ENCODE data around the gene ZNF740. TPM values are rescaled to one million over a fixed set of nuclear protein-coding genes. Genes with fewer than 3 reads are reported as not detected.

ZNF740 gene
- total and polyA plus RNA-seq, 7 experiments from 2014 or later, result 3.6 to 135 (median 45.6) TPM

DNA sequence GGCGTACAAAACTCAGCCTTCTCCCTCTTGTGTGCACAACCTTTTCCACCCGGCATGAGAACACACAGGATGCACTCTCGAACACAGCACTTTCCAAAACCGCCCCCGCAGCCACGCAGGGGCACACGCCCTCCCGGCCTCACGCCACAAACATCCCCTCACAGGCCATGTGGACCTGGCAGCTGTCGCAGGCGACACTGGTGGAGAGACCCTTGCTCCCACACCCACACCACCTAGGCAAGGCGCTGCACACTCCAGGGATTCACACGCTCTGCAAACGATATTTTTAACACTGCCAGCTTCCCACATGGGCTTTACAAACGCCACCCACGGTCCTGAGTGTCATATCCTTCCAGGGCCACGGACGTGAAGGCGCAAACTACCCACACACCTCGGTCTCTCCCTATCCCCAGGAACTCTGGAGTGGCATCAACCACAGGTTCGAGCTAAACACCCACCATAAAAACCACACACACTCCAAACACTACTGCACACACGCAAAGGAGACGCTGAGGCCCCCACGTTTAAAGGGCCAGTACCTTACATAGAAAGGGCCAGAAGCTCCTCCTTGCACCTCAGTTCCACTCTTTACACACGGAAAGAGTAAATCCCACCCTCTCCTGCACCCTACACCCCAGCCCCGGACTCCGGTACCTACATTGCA, 38.9 kb downstream of the ZNF740 start:
- peaks cover 53 to 55% of the 10 kb centered on the region in 2 donors for H3K4me1 ChIP-seq (ENCODE audit: control insufficient read depth in 2 of 2, insufficient read depth in 2 of 2, low read length in 2 of 2)
- Mint-ChIP-seq H3K27me3 (no peaks in the 10 kb centered on the region), H3K4me3 (peak overlapping the region; percentile 94 to 100 (median 98)), H3K36me3 (peaks cover 0 to 28% (median 5%) of the 10 kb centered on the region in 5 donors), H3K4me1 (peaks cover 51 to 80% (median 72%) of the 10 kb centered on the region in 7 donors), H3K9me3 (peaks cover 0 to 6% (median 0%) of the 10 kb centered on the region in 11 donors), H3K27ac (peak overlapping the region; percentile 84 to 98 (median 92))
- CTCF ChIA-PET, result interaction anchor here (0.6 to 14.6 kb wide), 14 partner anchors 8 to 282 kb away, joined by 3 to 159 read pairs (median 3); partner anchors contain the start of genes CSAD, ESPL1, MYG1 and TARBP2
- ATAC-seq, result peak; percentile 12
- H3K9me3 ChIP-seq (ENCODE audit: control insufficient read depth in 2 of 3, low read length in 3 of 3), result no peaks in the 10 kb centered on the region
- H3K27ac ChIP-seq (ENCODE audit: low read depth, low read length), result peak overlapping the region; percentile 78
- peak overlapping the region; percentile 95 for H3K4me3 ChIP-seq (ENCODE audit: low read length)
- intact Hi-C loops (cut with micrococcal nuclease), result loop anchor here in 1 of 2 donors (1.0 kb wide), 1 partner anchor 12 kb away; the partner anchor contains the start of gene ITGB7
- POLR2A ChIA-PET, result interaction anchor here (0.8 to 8.6 kb wide), 24 partner anchors 8 to 282 kb away, joined by 3 to 103 read pairs (median 6); partner anchors contain the start of genes CSAD, ESPL1, ITGB7 and MYG1
- H3K36me3 ChIP-seq (ENCODE audit: control insufficient read depth in 2 of 3, insufficient read depth in 3 of 3, low read length in 3 of 3), result peaks cover 0 to 22% (median 0%) of the 10 kb centered on the region in 3 experiments
- no peaks in the 10 kb centered on the region for H3K27me3 ChIP-seq (ENCODE audit: control insufficient read depth in 2 of 2, insufficient read depth in 2 of 2, low read length in 2 of 2)
- peak in 6 of 9 donors; percentile 45 to 82 (median 51) for DNase-seq

DNA sequence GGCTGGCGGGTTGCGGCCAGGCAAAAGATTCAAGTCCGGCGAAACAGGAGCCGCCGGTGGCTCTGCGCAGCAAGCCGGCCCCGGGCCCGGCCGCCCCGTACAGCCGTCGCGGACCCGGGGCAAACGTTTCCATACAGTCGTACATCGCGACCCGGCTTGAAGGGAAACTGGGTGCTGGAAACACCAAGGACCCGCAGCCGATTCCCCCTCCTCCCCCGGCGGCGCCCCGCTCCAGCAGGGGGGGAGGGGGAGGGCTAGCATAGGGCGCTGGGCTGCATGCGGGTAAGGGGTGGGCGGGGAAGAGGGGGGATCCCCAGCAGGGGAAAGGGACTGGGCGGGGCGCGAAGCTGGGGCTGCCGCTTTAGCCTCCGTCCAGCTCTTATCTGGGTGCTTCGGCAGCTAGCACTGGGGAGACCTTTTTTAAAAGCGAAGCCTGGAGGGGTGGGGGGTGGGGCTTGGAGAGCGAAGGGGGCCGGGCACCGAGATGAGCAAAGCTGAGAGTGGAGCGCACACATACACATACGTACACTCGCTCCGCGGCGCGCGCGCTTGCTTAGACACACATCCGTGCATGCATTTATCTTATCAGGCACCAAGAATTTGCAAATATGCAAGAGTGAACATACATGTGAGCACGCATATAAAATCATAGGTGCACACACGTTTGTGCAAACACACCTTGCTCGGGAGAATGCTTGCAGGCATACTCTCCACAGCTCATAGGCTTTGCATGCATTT, 39.6 kb downstream of the ZNF740 start:
- H3K27me3 Mint-ChIP-seq, result no peaks in the 10 kb centered on the region
- peak overlapping the region; percentile 94 to 100 (median 98) for H3K4me3 Mint-ChIP-seq
- CTCF ChIA-PET, result interaction anchor here (0.9 to 14.6 kb wide), 11 partner anchors 9 to 94 kb away, joined by 3 to 159 read pairs (median 3); partner anchors contain the start of genes ESPL1 and MYG1
- H3K9me3 Mint-ChIP-seq, result peaks cover 0 to 6% (median 0%) of the 10 kb centered on the region in 11 donors
- POLR2A ChIA-PET, result interaction anchor here (0.8 to 8.6 kb wide), 23 partner anchors 8 to 281 kb away, joined by 3 to 103 read pairs (median 7); partner anchors contain the start of genes CSAD, ESPL1, ITGB7 and MYG1
- Histone ChIP-seq H3K36me3 (ENCODE audit: control insufficient read depth in 2 of 3, insufficient read depth in 3 of 3, low read length in 3 of 3) (peaks cover 0 to 15% (median 0%) of the 10 kb centered on the region in 3 experiments), H3K4me1 (ENCODE audit: control insufficient read depth in 2 of 2, insufficient read depth in 2 of 2, low read length in 2 of 2) (peaks cover 56 to 58% of the 10 kb centered on the region in 2 donors), H3K27ac (ENCODE audit: low read depth, low read length) (peak overlapping the region; percentile 78), H3K9me3 (ENCODE audit: control insufficient read depth in 2 of 3, low read length in 3 of 3) (no peaks in the 10 kb centered on the region), H3K4me3 (ENCODE audit: low read length) (peak overlapping the region; percentile 95), H3K27me3 (ENCODE audit: control insufficient read depth in 2 of 2, insufficient read depth in 2 of 2, low read length in 2 of 2) (no peaks in the 10 kb centered on the region)
- intact Hi-C loops (cut with micrococcal nuclease), result loop anchor here (1.0 to 5.0 kb wide), 15 partner anchors 11 to 282 kb away; partner anchors contain the start of genes AAAS (in 2 of the 2), ESPL1 (in 2 of the 2), PFDN5 (in 2 of the 2) and TARBP2 (in 2 of the 2)
- H3K27ac Mint-ChIP-seq, result peak overlapping the region; percentile 84 to 98 (median 94)
- ATAC-seq (peak; percentile 77), DNase-seq (peak; percentile 61 to 87 (median 81))
- peaks cover 0 to 27% (median 5%) of the 10 kb centered on the region in 5 donors for H3K36me3 Mint-ChIP-seq
- H3K4me1 Mint-ChIP-seq, result peaks cover 51 to 80% (median 77%) of the 10 kb centered on the region in 7 donors

DNA sequence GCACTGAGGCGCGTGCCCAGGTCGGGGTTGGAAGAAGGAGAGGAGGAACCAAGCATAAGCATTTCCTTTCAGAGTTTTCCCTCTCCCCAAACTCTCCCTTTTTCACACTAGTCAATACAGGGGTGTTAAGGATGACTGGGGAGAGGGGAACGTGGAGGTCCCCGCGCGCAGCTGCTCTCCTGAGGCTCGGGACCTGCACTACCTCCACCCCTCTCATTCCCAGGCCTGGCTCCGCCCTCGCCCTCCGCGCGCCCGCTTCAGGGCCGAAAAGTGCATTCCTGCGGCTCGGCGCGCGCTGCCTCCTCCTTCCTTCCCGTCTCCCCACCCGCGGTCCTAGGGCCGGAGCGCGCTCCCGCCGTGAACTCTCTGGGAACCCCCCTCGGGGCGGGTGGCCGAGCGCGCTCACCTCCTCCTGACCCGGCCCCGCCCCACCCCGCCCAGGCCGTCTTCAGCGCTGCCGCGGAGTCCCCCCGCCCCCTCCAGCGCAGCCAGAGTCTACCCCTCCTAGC, 40.2 kb downstream of the ZNF740 start:
- Mint-ChIP-seq H3K36me3 (peaks cover 0 to 23% (median 0%) of the 10 kb centered on the region in 5 donors), H3K4me1 (peaks cover 51 to 80% (median 77%) of the 10 kb centered on the region in 7 donors), H3K4me3 (peak overlapping the region; percentile 94 to 100 (median 98)), H3K9me3 (peaks cover 0 to 6% (median 0%) of the 10 kb centered on the region in 11 donors), H3K27ac (peak overlapping the region; percentile 84 to 98 (median 94)), H3K27me3 (no peaks in the 10 kb centered on the region)
- DNase-seq (peak in 8 of 9 donors; percentile 51 to 85 (median 55)), ATAC-seq (peak; percentile 79)
- peak overlapping the region; percentile 78 for H3K27ac ChIP-seq (ENCODE audit: low read depth, low read length)
- peak overlapping the region; percentile 95 for H3K4me3 ChIP-seq (ENCODE audit: low read length)
- POLR2A ChIA-PET, result interaction anchor here (0.8 to 8.6 kb wide), 20 partner anchors 10 to 280 kb away, joined by 3 to 103 read pairs (median 7); partner anchors contain the start of genes CSAD, ESPL1, ITGB7 and MYG1
- H3K36me3 ChIP-seq (ENCODE audit: control insufficient read depth in 2 of 3, insufficient read depth in 3 of 3, low read length in 3 of 3), result peaks cover 0 to 9% (median 0%) of the 10 kb centered on the region in 3 experiments
- intact Hi-C loops (cut with micrococcal nuclease), result loop anchor here (1.0 to 5.0 kb wide), 14 partner anchors 11 to 282 kb away; partner anchors contain the start of genes AAAS (in 2 of the 2), CSAD (in 2 of the 2), ESPL1 (in 2 of the 2) and PFDN5 (in 2 of the 2)
- no peaks in the 10 kb centered on the region for H3K9me3 ChIP-seq (ENCODE audit: control insufficient read depth in 2 of 3, low read length in 3 of 3)
- H3K27me3 ChIP-seq (ENCODE audit: control insufficient read depth in 2 of 2, insufficient read depth in 2 of 2, low read length in 2 of 2), result no peaks in the 10 kb centered on the region
- CTCF ChIA-PET, result interaction anchor here (0.9 to 14.6 kb wide), 8 partner anchors 9 to 79 kb away, joined by 3 to 159 read pairs (median 4); partner anchors contain the start of genes ESPL1 and MYG1
- H3K4me1 ChIP-seq (ENCODE audit: control insufficient read depth in 2 of 2, insufficient read depth in 2 of 2, low read length in 2 of 2), result peaks cover 56 to 63% of the 10 kb centered on the region in 2 donors

DNA sequence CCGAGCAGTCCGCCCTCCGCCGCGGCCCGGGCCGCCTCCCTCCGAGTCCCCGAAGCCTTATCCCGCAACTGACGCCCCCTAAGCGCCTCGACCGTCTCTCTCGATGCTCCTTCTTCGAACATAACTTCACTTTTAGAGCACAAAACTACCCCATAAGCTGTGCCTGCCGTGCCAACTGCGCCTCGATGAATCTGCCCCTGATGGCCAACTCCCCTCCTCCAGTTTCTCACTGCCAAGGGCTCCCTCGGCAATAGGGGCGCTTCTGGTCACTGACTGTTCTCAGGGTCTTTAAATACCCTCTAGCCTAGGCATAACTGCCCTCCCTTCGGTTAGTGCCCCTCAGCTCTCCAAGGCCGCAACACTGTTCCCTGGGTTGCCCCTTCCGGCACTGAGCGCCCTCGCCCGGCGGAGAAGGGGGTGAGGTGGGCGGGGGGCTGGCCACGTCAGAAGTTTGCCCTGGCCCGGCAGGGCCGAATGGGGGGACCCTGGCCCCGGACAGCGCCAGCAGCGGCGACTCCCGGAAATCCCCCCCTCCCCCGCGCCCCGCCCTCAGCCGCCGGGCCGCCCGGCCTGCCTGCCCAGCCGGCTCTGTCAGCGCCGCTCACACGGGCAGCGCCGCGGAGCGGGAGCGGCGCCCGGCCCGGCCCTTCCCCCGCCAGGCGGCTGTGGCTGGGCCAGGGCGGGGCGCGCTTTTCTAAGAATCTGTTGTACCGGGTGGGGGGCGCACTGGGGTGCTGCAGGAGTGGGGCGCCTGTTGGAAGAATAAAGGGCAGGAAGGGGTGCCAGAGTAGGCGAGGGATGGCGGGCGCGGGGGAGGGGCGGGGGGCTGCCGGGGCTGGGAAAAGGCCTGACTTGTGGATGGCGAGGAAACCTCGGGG, 40.9 kb downstream of the ZNF740 start:
- Mint-ChIP-seq H3K27me3 (no peaks in the 10 kb centered on the region), H3K27ac (peak overlapping the region; percentile 84 to 97 (median 90)), H3K4me1 (peaks cover 44 to 79% (median 74%) of the 10 kb centered on the region in 7 donors), H3K4me3 (peak overlapping the region; percentile 94 to 100 (median 98)), H3K36me3 (peaks cover 0 to 18% (median 0%) of the 10 kb centered on the region in 5 donors), H3K9me3 (peaks cover 0 to 6% (median 0%) of the 10 kb centered on the region in 11 donors)
- H3K36me3 ChIP-seq (ENCODE audit: control insufficient read depth in 2 of 3, insufficient read depth in 3 of 3, low read length in 3 of 3), result peaks cover 0 to 8% (median 0%) of the 10 kb centered on the region in 3 experiments
- H3K27ac ChIP-seq (ENCODE audit: low read depth, low read length), result peak overlapping the region; percentile 78
- peak in 2 of 9 donors; percentile 34 to 70 for DNase-seq
- ChIA-PET CTCF (interaction anchor here (1.1 to 12.1 kb wide), 4 partner anchors 7 to 39 kb away, joined by 3 to 121 read pairs (median 9); a partner anchor contains a TSS), POLR2A (interaction anchor here (0.6 to 8.6 kb wide), 12 partner anchors 12 to 280 kb away, joined by 3 to 103 read pairs (median 20); partner anchors contain the start of genes CSAD, ESPL1, ITGB7 and MYG1)
- H3K4me3 ChIP-seq (ENCODE audit: low read length), result peak overlapping the region; percentile 95
- H3K9me3 ChIP-seq (ENCODE audit: control insufficient read depth in 2 of 3, low read length in 3 of 3), result no peaks in the 10 kb centered on the region
- intact Hi-C loops (cut with micrococcal nuclease), result loop anchor here (1.0 to 5.0 kb wide), 5 partner anchors 11 to 281 kb away; partner anchors contain the start of genes TARBP2 (in 2 of the 2), AAAS (in 1 of the 2), CSAD (in 1 of the 2) and RARG (in 1 of the 2)
- no peaks in the 10 kb centered on the region for H3K27me3 ChIP-seq (ENCODE audit: control insufficient read depth in 2 of 2, insufficient read depth in 2 of 2, low read length in 2 of 2)
- peak; percentile 31 for ATAC-seq
- peaks cover 49 to 58% of the 10 kb centered on the region in 2 donors for H3K4me1 ChIP-seq (ENCODE audit: control insufficient read depth in 2 of 2, insufficient read depth in 2 of 2, low read length in 2 of 2)

DNA sequence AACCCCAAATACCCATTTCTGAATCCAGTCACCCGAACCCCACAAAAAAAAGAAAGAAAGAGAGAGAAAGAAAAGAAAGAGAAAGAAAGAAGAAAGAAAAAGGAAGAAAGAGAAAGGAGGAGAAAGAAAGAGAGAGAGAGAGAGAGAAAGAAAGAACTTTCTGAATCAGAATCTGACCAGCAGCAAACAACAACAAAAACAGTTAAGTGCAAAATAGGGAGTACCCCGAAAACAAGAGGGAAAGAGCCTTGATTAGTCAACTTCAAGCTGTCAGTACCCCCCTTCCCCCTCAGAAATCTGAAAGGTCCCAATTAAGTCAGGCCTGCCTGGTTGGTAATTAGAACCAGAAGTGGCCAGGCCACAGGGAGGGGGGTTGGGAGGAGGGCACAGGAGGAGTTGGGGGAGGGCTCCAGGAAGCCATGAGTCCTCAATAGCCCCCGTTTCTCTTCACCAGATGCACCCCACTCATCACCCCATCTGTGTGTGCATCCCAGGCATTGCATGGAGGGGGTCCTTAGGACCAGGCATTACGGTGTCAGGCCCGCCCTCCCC, 41.7 kb downstream of the ZNF740 start:
- H3K9me3 Mint-ChIP-seq, result peaks cover 0 to 5% (median 0%) of the 10 kb centered on the region in 11 donors
- H3K27ac Mint-ChIP-seq, result peak overlapping the region; percentile 63 to 94 (median 85)
- Histone ChIP-seq H3K27ac (ENCODE audit: low read depth, low read length) (peak overlapping the region; percentile 78), H3K4me1 (ENCODE audit: control insufficient read depth in 2 of 2, insufficient read depth in 2 of 2, low read length in 2 of 2) (peaks cover 43 to 50% of the 10 kb centered on the region in 2 donors), H3K4me3 (ENCODE audit: low read length) (no peak overlapping the region), H3K36me3 (ENCODE audit: control insufficient read depth in 2 of 3, insufficient read depth in 3 of 3, low read length in 3 of 3) (peaks cover 0 to 8% (median 0%) of the 10 kb centered on the region in 3 experiments), H3K9me3 (ENCODE audit: control insufficient read depth in 2 of 3, low read length in 3 of 3) (no peaks in the 10 kb centered on the region), H3K27me3 (ENCODE audit: control insufficient read depth in 2 of 2, insufficient read depth in 2 of 2, low read length in 2 of 2) (no peaks in the 10 kb centered on the region)
- DNase-seq (no peak), ATAC-seq (no peak)
- ChIA-PET CTCF (interaction anchor here (2.3 kb wide), 1 partner anchor 8 kb away, joined by 7 read pairs; no protein-coding TSS in a partner anchor), POLR2A (interaction anchor here (1.4 to 8.5 kb wide), 7 partner anchors 8 to 45 kb away, joined by 4 to 103 read pairs (median 10); partner anchors contain the start of gene ITGB7)
- intact Hi-C loops (cut with micrococcal nuclease), result loop anchor here (5.0 kb wide), 1 partner anchor 280 kb away; the partner anchor contains the start of gene TARBP2 (in 2 of the 2)
- peak overlapping the region; percentile 76 to 100 (median 82) for H3K4me3 Mint-ChIP-seq
- H3K36me3 Mint-ChIP-seq, result peaks cover 0 to 20% (median 0%) of the 10 kb centered on the region in 5 donors
- peaks cover 43 to 79% (median 74%) of the 10 kb centered on the region in 7 donors for H3K4me1 Mint-ChIP-seq
- no peaks in the 10 kb centered on the region for H3K27me3 Mint-ChIP-seq
